Thyroid gland (tissue), 4 donors: ENCODE results near the gene DHX16.

Source experiments
- CTCF ChIP-seq, 6 experiments: fragments of 200-600 bp in 3 of 6; fragments of 450-650 bp in 3 of 6; sonication (generic) in 3 of 6; IDR thresholded peaks; one replicate each; pipeline ENCODE4 v1.5.1; 2016 to 2019; ENCODE audit warnings: antibody characterized with exemption in 6 of 6, mild to moderate bottlenecking in 2 of 6, inconsistent platforms in 1 of 6, moderate library complexity in 1 of 6
- POLR2A ChIP-seq, 2 donors: fragments of 450-650 bp; IDR thresholded peaks; one replicate each; pipeline ENCODE4 v1.6.1; 2017; ENCODE audit warnings: antibody characterized with exemption in 2 of 2, mild to moderate bottlenecking in 2 of 2, moderate library complexity in 1 of 2

GRCh38 chr6:30678964-30679726 lies 6.3 kb upstream of the DHX16 start:
- TF ChIP-seq CTCF (IDR thresholded peaks at IDR 0.05) (peak; percentile 90 to 97 (median 94)), POLR2A (IDR thresholded peaks at IDR 0.05) (no peak)
